HEK293T (cell line): ENCODE results near the gene BMAL1.

Experiments used
- BHLHE40 ChIP-seq: fragments of 450-650 bp; IDR thresholded peaks from 2 replicates; pipeline ENCODE4 v1.6.1; 2016; ENCODE audit warnings: mild to moderate bottlenecking, moderate library complexity, borderline replicate concordance
- FOXA1 ChIP-seq: fragments of 450-650 bp; IDR thresholded peaks from 2 replicates; pipeline ENCODE4 v1.6.1; 2016; ENCODE audit warnings: mild to moderate bottlenecking
- FOXM1 ChIP-seq: fragments of 450-650 bp; IDR thresholded peaks from 2 replicates; pipeline ENCODE4 v1.6.1; 2017; ENCODE audit warnings: mild to moderate bottlenecking, borderline replicate concordance
- HDGF ChIP-seq: fragments of 450-650 bp; IDR thresholded peaks from 2 replicates; pipeline ENCODE4 v1.6.1; 2017; ENCODE audit warnings: antibody characterized with exemption, borderline replicate concordance
- LEF1 ChIP-seq: fragments of 450-650 bp; IDR thresholded peaks from 2 replicates; pipeline ENCODE4 v1.6.1; 2017; ENCODE audit warnings: mild to moderate bottlenecking, borderline replicate concordance
- NFRKB ChIP-seq: fragments of 450-650 bp; IDR thresholded peaks from 2 replicates; pipeline ENCODE4 v1.6.1; 2016; ENCODE audit warnings: mild to moderate bottlenecking, moderate library complexity
- TARDBP ChIP-seq: fragments of 450-650 bp; IDR thresholded peaks from 2 replicates; pipeline ENCODE4 v1.6.1; 2016
- ZNF384 ChIP-seq: fragments of 450-650 bp; IDR thresholded peaks from 2 replicates; pipeline ENCODE4 v1.6.1; 2016

DNA sequence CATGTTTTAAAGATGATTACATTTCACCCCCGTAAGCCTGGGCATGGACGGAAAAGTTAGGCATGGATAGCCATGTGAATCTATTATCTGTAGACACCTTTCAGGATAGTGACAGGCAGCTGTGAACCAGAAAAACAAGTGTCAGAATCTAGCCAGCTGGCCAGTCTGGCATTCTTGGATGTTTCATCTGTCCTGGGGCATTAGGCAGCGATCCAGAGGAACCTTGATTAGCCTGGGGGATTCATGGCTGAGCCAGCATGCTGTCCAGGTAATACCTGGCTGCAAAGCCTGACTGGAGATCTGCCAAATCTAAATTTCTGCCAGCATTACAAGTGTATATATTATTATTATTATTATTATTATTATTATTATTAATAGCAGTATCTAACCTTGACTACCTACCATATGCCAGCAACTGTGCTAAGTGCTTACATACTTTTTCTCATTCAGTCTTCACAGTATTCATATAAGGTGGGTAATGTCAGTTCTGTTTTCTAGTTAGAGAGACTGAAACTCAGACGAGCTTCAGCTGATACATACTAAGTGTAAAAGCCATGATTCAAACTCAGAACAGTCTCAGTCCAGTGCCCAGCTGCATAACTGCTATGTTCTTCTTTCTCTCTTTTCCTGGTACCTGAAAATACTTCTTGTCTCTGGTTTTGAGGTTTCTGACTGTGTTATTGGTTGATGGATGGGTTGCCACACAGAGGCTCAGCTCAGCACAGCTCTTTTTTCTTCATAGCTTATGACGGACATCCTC lies 12.8 kb downstream of the BMAL1 start:
- TF ChIP-seq LEF1 (no peak), FOXM1 (no peak), NFRKB (no peak), TARDBP (no peak), HDGF (no peak), ZNF384 (no peak), BHLHE40 (no peak), FOXA1 (no peak)
